ENCODE data around the gene HDAC11.
"Not testable (repeated sequence)": the region's sequence is repeated elsewhere in the genome, so short reads cannot be mapped to it uniquely, and the experiment has no call there.

The HDAC11 gene

GRCh38 chr3:13493867-13494441 lies 13.8 kb downstream of the HDAC11 start:
- DNase-seq = no peak

GRCh38 chr3:13494463-13495350 lies 14.6 kb downstream of the HDAC11 start:
- no peak for DNase-seq

GRCh38 chr3:13495351-13495813 lies 15.3 kb downstream of the HDAC11 start:
- DNase-seq = no peak

- peak in 1 of 2 experiments; percentile 19 for DNase-seq
Observed at GRCh38 chr3:13495921-13496723, 16.0 kb downstream of the HDAC11 start.

GRCh38 chr3:13496879-13497278 lies 16.8 kb downstream of the HDAC11 start:
- DNase-seq = no peak

- no peak for DNase-seq
Observed at GRCh38 chr3:13497386-13497785, 17.3 kb downstream of the HDAC11 start.

- DNase-seq = no peak
Observed at GRCh38 chr3:13498354-13499060, 18.4 kb downstream of the HDAC11 start.

- DNase-seq = not testable (repeated sequence)
Observed at GRCh38 chr3:13499246-13499645, 19.1 kb downstream of the HDAC11 start.

- DNase-seq = no peak
Observed at GRCh38 chr3:13500133-13500885, 20.2 kb downstream of the HDAC11 start.

GRCh38 chr3:13501056-13501455 lies 20.9 kb downstream of the HDAC11 start:
- DNase-seq = no peak

- DNase-seq = no peak
Observed at GRCh38 chr3:13501521-13501920, 21.4 kb downstream of the HDAC11 start.

- no peak for DNase-seq
Observed at GRCh38 chr3:13501958-13502790, 22.1 kb downstream of the HDAC11 start.

- no peak for DNase-seq
Observed at GRCh38 chr3:13502791-13503060, 22.6 kb downstream of the HDAC11 start.

- DNase-seq = no peak
Observed at GRCh38 chr3:13504161-13504831, 24.2 kb downstream of the HDAC11 start.

- no peak for DNase-seq
Observed at GRCh38 chr3:13505147-13506130, 25.3 kb downstream of the HDAC11 start.

- no peak for DNase-seq
Observed at GRCh38 chr3:13506239-13506638, 26.1 kb downstream of the HDAC11 start.

- no peak for DNase-seq
Observed at GRCh38 chr3:13506680-13507079, 26.6 kb downstream of the HDAC11 start.

- DNase-seq = no peak
Observed at GRCh38 chr3:13507247-13507569, 27.1 kb downstream of the HDAC11 start.

- no peak for DNase-seq
Observed at GRCh38 chr3:13507570-13508339, 27.6 kb downstream of the HDAC11 start.
